Esophagus squamous epithelium (tissue), 4 donors: ENCODE measurements around the gene CMAS.

Experiments
- POLR2A ChIP-seq, 4 donors: fragments of 450-650 bp; IDR thresholded peaks; one replicate each; pipeline ENCODE4 v1.6.1; 2017; ENCODE audit warnings: antibody characterized with exemption in 4 of 4, mild to moderate bottlenecking in 4 of 4, moderate library complexity in 3 of 4
- TF ChIP-seq, protein P1 (sequence below), 6 experiments: fragments of 450-650 bp in 4 of 6; fragments of 200-600 bp in 2 of 6; sonication (generic) in 2 of 6; IDR thresholded peaks; one replicate each; pipeline ENCODE4 v1.5.1; 2016 to 2019; ENCODE audit warnings: antibody characterized with exemption in 6 of 6, mild to moderate bottlenecking in 4 of 6, moderate library complexity in 4 of 6

DNA sequence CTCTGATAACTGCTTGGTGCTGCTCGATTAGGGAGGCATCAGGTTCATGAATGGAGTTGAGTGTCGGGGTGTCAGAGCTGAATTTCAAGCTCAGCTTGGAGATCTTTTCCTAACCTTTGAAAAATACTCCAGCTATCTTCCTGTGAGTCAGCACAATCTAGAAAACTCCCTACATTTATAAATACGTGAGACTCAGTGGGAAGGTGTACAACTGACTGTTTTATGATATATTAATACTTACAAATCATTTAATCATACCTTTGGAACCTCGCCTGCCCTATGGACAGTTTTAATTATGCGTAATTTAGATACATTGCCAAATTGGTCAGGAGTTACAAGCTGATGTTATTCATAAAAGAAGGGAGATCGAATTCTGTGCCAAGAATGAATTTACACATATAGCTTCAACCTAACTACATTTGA lies 961 bp downstream of the CMAS start:
- TF ChIP-seq POLR2A (IDR thresholded peaks at IDR 0.05) = no peak
- TF ChIP-seq, protein P1, sequence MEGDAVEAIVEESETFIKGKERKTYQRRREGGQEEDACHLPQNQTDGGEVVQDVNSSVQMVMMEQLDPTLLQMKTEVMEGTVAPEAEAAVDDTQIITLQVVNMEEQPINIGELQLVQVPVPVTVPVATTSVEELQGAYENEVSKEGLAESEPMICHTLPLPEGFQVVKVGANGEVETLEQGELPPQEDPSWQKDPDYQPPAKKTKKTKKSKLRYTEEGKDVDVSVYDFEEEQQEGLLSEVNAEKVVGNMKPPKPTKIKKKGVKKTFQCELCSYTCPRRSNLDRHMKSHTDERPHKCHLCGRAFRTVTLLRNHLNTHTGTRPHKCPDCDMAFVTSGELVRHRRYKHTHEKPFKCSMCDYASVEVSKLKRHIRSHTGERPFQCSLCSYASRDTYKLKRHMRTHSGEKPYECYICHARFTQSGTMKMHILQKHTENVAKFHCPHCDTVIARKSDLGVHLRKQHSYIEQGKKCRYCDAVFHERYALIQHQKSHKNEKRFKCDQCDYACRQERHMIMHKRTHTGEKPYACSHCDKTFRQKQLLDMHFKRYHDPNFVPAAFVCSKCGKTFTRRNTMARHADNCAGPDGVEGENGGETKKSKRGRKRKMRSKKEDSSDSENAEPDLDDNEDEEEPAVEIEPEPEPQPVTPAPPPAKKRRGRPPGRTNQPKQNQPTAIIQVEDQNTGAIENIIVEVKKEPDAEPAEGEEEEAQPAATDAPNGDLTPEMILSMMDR (IDR thresholded peaks at IDR 0.05) = no peak
